Measurements from ENCODE around the gene SMCHD1. TPM values are rescaled to one million over a fixed set of nuclear protein-coding genes. Genes with fewer than 3 reads are reported as not detected.
"Not testable (repeated sequence)": the region's sequence is repeated elsewhere in the genome, so short reads cannot be mapped to it uniquely, and the experiment has no call there.

The SMCHD1 gene
- total RNA-seq, 8 experiments from 2014 or later: 44.4 to 238 (median 61.6) TPM

DNA sequence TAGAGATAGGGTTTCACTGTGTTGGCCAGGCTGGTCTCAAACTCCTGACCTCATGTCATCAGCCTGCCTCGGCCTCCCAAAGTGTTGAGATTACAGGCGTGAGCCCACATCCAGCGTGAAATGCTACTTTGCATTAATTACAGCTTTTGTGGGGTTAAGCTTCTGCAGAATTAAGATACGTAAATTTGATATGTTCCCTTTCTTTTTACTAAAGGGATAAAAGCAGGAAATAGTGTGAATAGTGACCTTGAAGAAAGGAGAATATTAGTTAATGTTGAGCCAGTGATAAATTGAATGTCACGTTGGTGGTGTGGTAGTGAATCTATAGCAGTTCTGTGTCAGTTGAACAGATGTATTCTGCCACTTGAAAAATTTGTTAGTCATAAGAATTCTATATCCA, 16.9 kb downstream of the SMCHD1 start:
- Histone ChIP-seq H3K4me3 (no peak overlapping the region), H3K4me1 (replicated peaks in 1 of 2) (no peaks in the 10 kb centered on the region), H3K27ac (no peak overlapping the region)
- no peak for ATAC-seq (replicated peaks in 6 of 8)
- WGBS, 10 experiments: 94 to 100% (median 100%) methylated on average over 1 to 4 of the region's 5 CpGs; no CpG with 5 or more reads in 2 of the 10 experiments
- in situ Hi-C loops (cut with MboI; ENCODE audit: low pct_unique_long_range_greater_than_20kb in 2 of 9, low sequenced_read_pairs in 9 of 9, unreplicated experiment in 9 of 9): no loop called here

GRCh38 chr18:2672872-2673271, 17.3 kb downstream of the SMCHD1 start:
- Histone ChIP-seq H3K27ac (no peak overlapping the region), H3K4me1 (replicated peaks in 1 of 2) (no peaks in the 10 kb centered on the region), H3K4me3 (no peak overlapping the region)
- WGBS, 10 experiments: 88 to 100% (median 100%) methylated on average over 1 of the region's 1 CpG; no CpG with 5 or more reads in 5 of the 10 experiments
- no peak for ATAC-seq (replicated peaks in 6 of 8)
- in situ Hi-C loops (cut with MboI; ENCODE audit: low pct_unique_long_range_greater_than_20kb in 2 of 9, low sequenced_read_pairs in 9 of 9, unreplicated experiment in 9 of 9): no loop called here

- not testable (repeated sequence) for ATAC-seq (replicated peaks in 6 of 8)
Measured at GRCh38 chr18:2678933-2679332, 23.4 kb downstream of the SMCHD1 start.

GRCh38 chr18:2680216-2680792, 24.8 kb downstream of the SMCHD1 start:
- Histone ChIP-seq H3K4me1 (replicated peaks in 1 of 2) (no peaks in the 10 kb centered on the region), H3K4me3 (no peak overlapping the region), H3K27ac (no peak overlapping the region)
- no peak for ATAC-seq (replicated peaks in 6 of 8)
- in situ Hi-C loops (cut with MboI; ENCODE audit: low pct_unique_long_range_greater_than_20kb in 2 of 9, low sequenced_read_pairs in 9 of 9, unreplicated experiment in 9 of 9): no loop called here
- 45 to 100% (median 90%) methylated on average over 1 to 2 of the region's 2 CpGs for WGBS, 10 experiments

More at GRCh38 chr18:2678933-2679332, 23.4 kb downstream of the SMCHD1 start:
- H3K4me3 ChIP-seq; in situ Hi-C loops (cut with MboI; ENCODE audit: low pct_unique_long_range_greater_than_20kb in 2 of 9, low sequenced_read_pairs in 9 of 9, unreplicated experiment in 9 of 9); H3K27ac ChIP-seq; H3K4me1 ChIP-seq (replicated peaks in 1 of 2): not testable (repeated sequence)
- 80 to 100% (median 88%) methylated on average over 1 to 6 of the region's 13 CpGs; no CpG with 5 or more reads in 4 of the 10 experiments for WGBS, 10 experiments

- WGBS, 10 experiments: 76 to 97% (median 92%) methylated on average over 3 to 5 of the region's 5 CpGs
- Histone ChIP-seq H3K4me3 (no peak overlapping the region), H3K27ac (no peak overlapping the region), H3K4me1 (replicated peaks in 1 of 2) (no peaks in the 10 kb centered on the region)
- ATAC-seq (replicated peaks in 6 of 8): no peak
- in situ Hi-C loops (cut with MboI; ENCODE audit: low pct_unique_long_range_greater_than_20kb in 2 of 9, low sequenced_read_pairs in 9 of 9, unreplicated experiment in 9 of 9): no loop called here
Measured at GRCh38 chr18:2681993-2682603, 26.6 kb downstream of the SMCHD1 start.

DNA sequence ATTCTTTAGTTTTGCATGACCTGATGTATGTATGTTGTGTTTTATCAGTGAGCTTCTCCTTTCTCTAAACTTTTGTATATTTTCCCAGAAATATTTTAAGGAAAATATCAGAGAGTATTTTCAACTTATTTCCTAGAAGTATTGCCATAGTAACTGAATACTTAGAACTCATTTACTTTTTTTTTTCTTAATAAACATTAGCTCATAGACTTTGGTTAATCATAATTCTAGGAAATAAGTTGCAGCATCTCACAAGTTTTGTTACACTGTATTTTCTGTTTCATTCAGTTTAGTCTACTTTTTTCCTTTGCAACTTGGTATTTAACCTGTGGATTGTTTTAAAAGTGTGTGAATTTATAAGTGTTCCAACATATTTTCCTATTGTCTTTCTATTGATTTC, 27.5 kb downstream of the SMCHD1 start:
- in situ Hi-C loops (cut with MboI; ENCODE audit: low pct_unique_long_range_greater_than_20kb in 2 of 9, low sequenced_read_pairs in 9 of 9, unreplicated experiment in 9 of 9): no loop called here
- no peak for ATAC-seq (replicated peaks in 6 of 8)
- H3K4me3 ChIP-seq: no peak overlapping the region
- H3K27ac ChIP-seq: no peak overlapping the region
- no peaks in the 10 kb centered on the region for H3K4me1 ChIP-seq (replicated peaks in 1 of 2)

DNA sequence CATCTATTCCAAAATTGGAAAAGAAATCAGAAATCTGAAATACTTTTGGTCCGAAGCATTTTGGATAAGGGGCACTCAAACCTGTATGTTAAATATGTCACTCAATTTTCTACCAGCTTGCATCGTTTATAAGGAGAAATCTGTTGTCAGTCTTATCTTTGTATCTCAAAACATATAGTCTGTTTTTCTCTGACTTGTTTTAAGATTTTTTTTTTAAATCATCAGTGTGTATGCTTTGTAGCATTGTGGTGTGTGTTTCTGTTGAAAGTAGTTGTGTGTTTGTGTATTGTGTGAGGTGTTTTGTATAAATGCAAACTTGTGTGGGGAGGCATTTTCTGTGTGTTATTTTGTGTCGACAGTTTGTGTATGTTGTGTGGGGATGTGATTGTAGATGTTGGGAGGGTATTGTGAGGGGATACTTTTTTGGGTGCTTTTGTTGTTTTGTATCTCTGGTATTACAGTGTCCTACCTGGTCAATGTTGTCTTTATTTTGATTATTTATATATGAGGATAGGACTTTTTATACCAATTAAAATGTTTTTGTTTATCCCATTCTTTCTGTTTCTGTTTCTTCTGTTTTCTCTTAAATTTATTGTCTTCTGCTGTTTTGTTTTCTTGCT, 30.9 kb downstream of the SMCHD1 start:
- no peak overlapping the region for H3K4me3 ChIP-seq
- in situ Hi-C loops (cut with MboI; ENCODE audit: low pct_unique_long_range_greater_than_20kb in 2 of 9, low sequenced_read_pairs in 9 of 9, unreplicated experiment in 9 of 9): no loop called here
- WGBS, 10 experiments: 80 to 100% (median 100%) methylated on average over 1 to 3 of the region's 3 CpGs
- no peak overlapping the region for H3K27ac ChIP-seq
- H3K4me1 ChIP-seq (replicated peaks in 1 of 2): no peaks in the 10 kb centered on the region
- ATAC-seq (replicated peaks in 6 of 8): no peak

DNA sequence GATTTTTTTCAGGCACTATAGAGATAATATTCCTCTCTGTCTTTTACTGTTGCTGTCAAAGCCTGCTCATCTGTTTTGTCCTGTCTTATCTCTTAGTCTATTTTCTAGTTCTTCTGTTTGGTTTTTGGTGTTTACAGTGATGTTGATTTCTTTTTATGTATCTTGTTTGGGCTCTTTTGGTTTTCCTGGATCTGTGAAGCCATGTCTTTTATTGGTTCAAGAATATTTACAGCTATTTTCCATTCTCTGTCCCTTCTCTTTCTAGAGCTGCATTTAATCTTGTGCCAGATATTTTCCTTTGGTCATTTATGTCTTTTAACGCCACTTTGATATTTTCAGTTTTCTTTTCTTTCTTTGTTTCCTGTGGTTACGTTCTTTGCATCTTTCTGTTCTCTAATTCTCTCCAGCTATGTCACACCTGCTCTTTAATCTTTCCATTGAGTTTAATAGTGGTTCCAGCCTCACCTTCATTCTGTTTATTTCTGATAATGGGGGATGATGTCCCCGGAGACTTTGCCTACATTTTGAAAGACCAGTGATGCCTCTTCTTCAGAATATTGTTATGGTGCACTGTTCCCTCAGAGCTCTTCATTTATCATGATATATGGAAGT, 32.0 kb downstream of the SMCHD1 start:
- Histone ChIP-seq H3K4me1 (replicated peaks in 1 of 2) (no peaks in the 10 kb centered on the region), H3K4me3 (no peak overlapping the region), H3K27ac (no peak overlapping the region)
- in situ Hi-C loops (cut with MboI; ENCODE audit: low pct_unique_long_range_greater_than_20kb in 2 of 9, low sequenced_read_pairs in 9 of 9, unreplicated experiment in 9 of 9): no loop called here
- 94 to 100% (median 100%) methylated on average over 1 to 3 of the region's 3 CpGs for WGBS, 10 experiments
- ATAC-seq (replicated peaks in 6 of 8): no peak

- Histone ChIP-seq H3K4me1 (replicated peaks in 1 of 2) (no peaks in the 10 kb centered on the region), H3K27ac (no peak overlapping the region), H3K4me3 (no peak overlapping the region)
- no peak for ATAC-seq (replicated peaks in 6 of 8)
- in situ Hi-C loops (cut with MboI; ENCODE audit: low pct_unique_long_range_greater_than_20kb in 2 of 9, low sequenced_read_pairs in 9 of 9, unreplicated experiment in 9 of 9): no loop called here
- 67 to 90% (median 79%) methylated on average over 1 to 3 of the region's 3 CpGs for WGBS, 10 experiments
Measured at GRCh38 chr18:2692508-2692907, 37.0 kb downstream of the SMCHD1 start.

DNA sequence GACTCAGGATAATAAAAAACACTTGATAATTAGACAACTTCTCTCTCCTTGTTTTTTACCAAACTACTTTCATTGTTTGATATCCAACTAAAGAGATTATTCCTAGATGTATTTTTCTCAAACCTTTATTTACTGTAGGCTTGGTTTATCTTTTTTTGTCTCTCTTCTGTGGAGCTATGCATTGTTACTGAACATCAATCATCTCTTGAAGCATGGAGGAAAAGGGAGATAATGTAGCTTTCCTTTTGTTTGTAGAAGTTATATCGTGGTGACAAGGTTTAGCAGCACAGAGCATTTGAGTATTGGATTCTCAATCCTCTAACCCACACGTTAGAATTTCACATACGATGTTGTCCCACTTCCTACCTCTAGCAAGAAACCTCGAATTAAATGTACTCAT, 41.7 kb downstream of the SMCHD1 start:
- Histone ChIP-seq H3K4me1 (replicated peaks in 1 of 2) (no peaks in the 10 kb centered on the region), H3K4me3 (no peak overlapping the region), H3K27ac (no peak overlapping the region)
- in situ Hi-C loops (cut with MboI; ENCODE audit: low pct_unique_long_range_greater_than_20kb in 2 of 9, low sequenced_read_pairs in 9 of 9, unreplicated experiment in 9 of 9): no loop called here
- ATAC-seq (replicated peaks in 6 of 8): no peak
- 72 to 100% (median 91%) methylated on average over 1 to 4 of the region's 4 CpGs for WGBS, 10 experiments

- H3K27ac ChIP-seq: no peak overlapping the region
- ATAC-seq (replicated peaks in 6 of 8): no peak
- in situ Hi-C loops (cut with MboI; ENCODE audit: low pct_unique_long_range_greater_than_20kb in 2 of 9, low sequenced_read_pairs in 9 of 9, unreplicated experiment in 9 of 9): no loop called here
- WGBS, 10 experiments: 67 to 100% (median 100%) methylated on average over 1 to 3 of the region's 3 CpGs; no CpG with 5 or more reads in 4 of the 10 experiments
- H3K4me3 ChIP-seq: no peak overlapping the region
- no peaks in the 10 kb centered on the region for H3K4me1 ChIP-seq (replicated peaks in 1 of 2)
Measured at GRCh38 chr18:2699001-2699400, 43.5 kb downstream of the SMCHD1 start.

- H3K4me3 ChIP-seq: no peak overlapping the region
- no peak overlapping the region for H3K27ac ChIP-seq
- in situ Hi-C loops (cut with MboI; ENCODE audit: low pct_unique_long_range_greater_than_20kb in 2 of 9, low sequenced_read_pairs in 9 of 9, unreplicated experiment in 9 of 9): no loop called here
- no peak for ATAC-seq (replicated peaks in 6 of 8)
- no peaks in the 10 kb centered on the region for H3K4me1 ChIP-seq (replicated peaks in 1 of 2)
- WGBS, 10 experiments: 53 to 100% (median 83%) methylated on average over 1 to 2 of the region's 2 CpGs
Measured at GRCh38 chr18:2704541-2704940, 49.0 kb downstream of the SMCHD1 start.

GRCh38 chr18:2706903-2707302, 51.4 kb downstream of the SMCHD1 start:
- Histone ChIP-seq H3K4me1 (replicated peaks in 1 of 2) (no peaks in the 10 kb centered on the region), H3K4me3 (no peak overlapping the region), H3K27ac (no peak overlapping the region)
- 58 to 100% (median 88%) methylated on average over 2 to 5 of the region's 6 CpGs for WGBS, 10 experiments
- in situ Hi-C loops (cut with MboI; ENCODE audit: low pct_unique_long_range_greater_than_20kb in 2 of 9, low sequenced_read_pairs in 9 of 9, unreplicated experiment in 9 of 9): no loop called here
- no peak for ATAC-seq (replicated peaks in 6 of 8)
